Chondrocyte (in vitro differentiated cells): ENCODE results near the gene LHX5. TPM values are rescaled to one million over a fixed set of nuclear protein-coding genes. Genes with fewer than 3 reads are reported as not detected.

Experiments
- DNase-seq: peaks from one replicate; pipeline ENCODE4 v3.0.0; 2021; ENCODE audit warnings: mixed read lengths, low spot score
- H3K27ac Mint-ChIP-seq: one replicate; pipeline ENCODE4 v1.8.0; 2021; ENCODE audit warnings: mild to moderate bottlenecking, moderate library complexity, mixed read lengths; ENCODE audit not compliant: unreplicated experiment
- H3K27me3 Mint-ChIP-seq: 2 replicates; pipeline ENCODE4 v1.8.0; 2021; ENCODE audit warnings: low read depth, mixed read lengths
- H3K36me3 Mint-ChIP-seq: 2 replicates; pipeline ENCODE4 v1.8.0; 2021; ENCODE audit warnings: low read depth, mixed read lengths
- H3K4me1 Mint-ChIP-seq: 2 replicates; pipeline ENCODE4 v1.8.0; 2021; ENCODE audit warnings: low read depth, mild to moderate bottlenecking, mixed read lengths
- H3K4me3 Mint-ChIP-seq: one replicate; pipeline ENCODE4 v1.8.0; 2021; ENCODE audit warnings: mild to moderate bottlenecking, moderate library complexity, mixed read lengths; ENCODE audit not compliant: unreplicated experiment
- H3K9me3 Mint-ChIP-seq: 2 replicates; pipeline ENCODE4 v1.8.0; 2021; ENCODE audit warnings: low read depth, mixed read lengths
- total RNA-seq: library from RNA; stranded (reverse); gene quantifications from 3 replicates; pipeline ENCODE4 v1.2.1, GENCODE V29; 2021
- TF ChIP-seq, protein P1 (sequence below): fragments of 200-600 bp; sonication (generic); IDR thresholded peaks from 2 replicates; pipeline ENCODE4 v1.5.0; 2021; ENCODE audit warnings: antibody characterized with exemption, mild to moderate bottlenecking, moderate library complexity

LHX5 gene
- total RNA-seq, 1 donor from 2014 or later = not detected

DNA sequence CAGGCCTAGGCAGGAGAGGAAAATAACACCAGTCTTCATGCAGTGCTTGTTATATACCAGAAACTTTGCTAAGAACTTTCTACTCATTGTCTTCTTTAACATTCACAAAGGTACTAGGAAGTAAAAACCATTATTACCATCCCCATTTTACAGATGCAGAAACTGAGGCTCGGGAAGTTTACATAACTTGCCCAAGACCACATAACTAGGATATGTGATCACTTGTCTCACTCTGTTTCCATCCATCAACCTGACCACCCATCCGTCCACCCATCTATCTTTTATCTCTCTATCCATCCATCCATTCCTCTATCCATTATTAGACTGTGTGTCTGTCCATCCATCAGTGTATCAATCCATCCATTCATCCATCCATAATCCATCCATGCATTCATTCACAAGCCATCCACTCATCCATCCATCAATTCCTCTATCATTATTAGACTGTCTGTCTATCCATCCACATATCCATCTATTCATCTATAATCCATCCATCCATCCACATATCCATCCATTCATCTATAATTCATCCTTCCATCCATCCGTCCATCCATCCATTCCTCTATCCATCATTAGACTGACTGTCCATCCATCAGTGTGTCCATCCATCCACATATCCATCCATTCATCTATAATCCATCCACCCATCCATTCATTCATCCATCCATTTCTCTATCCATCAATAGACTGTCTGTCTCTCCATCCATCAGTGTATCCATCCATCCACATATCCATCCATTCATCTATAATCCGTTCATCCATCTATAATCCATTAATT is 33.0 kb downstream of the LHX5 start:
- TF ChIP-seq, protein P1, sequence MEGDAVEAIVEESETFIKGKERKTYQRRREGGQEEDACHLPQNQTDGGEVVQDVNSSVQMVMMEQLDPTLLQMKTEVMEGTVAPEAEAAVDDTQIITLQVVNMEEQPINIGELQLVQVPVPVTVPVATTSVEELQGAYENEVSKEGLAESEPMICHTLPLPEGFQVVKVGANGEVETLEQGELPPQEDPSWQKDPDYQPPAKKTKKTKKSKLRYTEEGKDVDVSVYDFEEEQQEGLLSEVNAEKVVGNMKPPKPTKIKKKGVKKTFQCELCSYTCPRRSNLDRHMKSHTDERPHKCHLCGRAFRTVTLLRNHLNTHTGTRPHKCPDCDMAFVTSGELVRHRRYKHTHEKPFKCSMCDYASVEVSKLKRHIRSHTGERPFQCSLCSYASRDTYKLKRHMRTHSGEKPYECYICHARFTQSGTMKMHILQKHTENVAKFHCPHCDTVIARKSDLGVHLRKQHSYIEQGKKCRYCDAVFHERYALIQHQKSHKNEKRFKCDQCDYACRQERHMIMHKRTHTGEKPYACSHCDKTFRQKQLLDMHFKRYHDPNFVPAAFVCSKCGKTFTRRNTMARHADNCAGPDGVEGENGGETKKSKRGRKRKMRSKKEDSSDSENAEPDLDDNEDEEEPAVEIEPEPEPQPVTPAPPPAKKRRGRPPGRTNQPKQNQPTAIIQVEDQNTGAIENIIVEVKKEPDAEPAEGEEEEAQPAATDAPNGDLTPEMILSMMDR = no peak
- DNase-seq = no peak
- H3K36me3 Mint-ChIP-seq = no peaks in the 10 kb centered on the region
- no peak overlapping the region for H3K27ac Mint-ChIP-seq
- H3K9me3 Mint-ChIP-seq = no peaks in the 10 kb centered on the region
- no peaks in the 10 kb centered on the region for H3K4me1 Mint-ChIP-seq
- H3K4me3 Mint-ChIP-seq = no peak overlapping the region
- H3K27me3 Mint-ChIP-seq = peaks cover 8% of the 10 kb centered on the region

DNA sequence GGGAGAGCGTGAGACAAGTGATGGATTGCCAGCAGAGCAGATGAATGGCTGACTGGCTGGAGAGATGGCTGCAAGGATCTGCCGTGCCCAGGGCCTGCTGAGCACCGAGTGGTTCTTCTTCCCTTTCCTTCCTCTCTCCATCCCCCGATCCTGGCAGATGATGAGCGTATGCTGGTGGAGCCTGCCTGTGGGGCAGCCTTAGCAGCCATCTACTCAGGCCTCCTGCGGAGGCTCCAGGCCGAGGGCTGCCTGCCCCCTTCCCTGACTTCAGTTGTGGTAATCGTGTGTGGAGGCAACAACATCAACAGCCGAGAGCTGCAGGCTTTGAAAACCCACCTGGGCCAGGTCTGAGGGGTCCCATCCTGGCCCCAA is 34.0 kb downstream of the LHX5 start:
- DNase-seq = peak; percentile 61
- Mint-ChIP-seq H3K4me1 (no peaks in the 10 kb centered on the region), H3K27ac (no peak overlapping the region), H3K4me3 (no peak overlapping the region), H3K36me3 (no peaks in the 10 kb centered on the region), H3K27me3 (peaks cover 4% of the 10 kb centered on the region), H3K9me3 (no peaks in the 10 kb centered on the region)
- TF ChIP-seq, protein P1 = no peak

DNA sequence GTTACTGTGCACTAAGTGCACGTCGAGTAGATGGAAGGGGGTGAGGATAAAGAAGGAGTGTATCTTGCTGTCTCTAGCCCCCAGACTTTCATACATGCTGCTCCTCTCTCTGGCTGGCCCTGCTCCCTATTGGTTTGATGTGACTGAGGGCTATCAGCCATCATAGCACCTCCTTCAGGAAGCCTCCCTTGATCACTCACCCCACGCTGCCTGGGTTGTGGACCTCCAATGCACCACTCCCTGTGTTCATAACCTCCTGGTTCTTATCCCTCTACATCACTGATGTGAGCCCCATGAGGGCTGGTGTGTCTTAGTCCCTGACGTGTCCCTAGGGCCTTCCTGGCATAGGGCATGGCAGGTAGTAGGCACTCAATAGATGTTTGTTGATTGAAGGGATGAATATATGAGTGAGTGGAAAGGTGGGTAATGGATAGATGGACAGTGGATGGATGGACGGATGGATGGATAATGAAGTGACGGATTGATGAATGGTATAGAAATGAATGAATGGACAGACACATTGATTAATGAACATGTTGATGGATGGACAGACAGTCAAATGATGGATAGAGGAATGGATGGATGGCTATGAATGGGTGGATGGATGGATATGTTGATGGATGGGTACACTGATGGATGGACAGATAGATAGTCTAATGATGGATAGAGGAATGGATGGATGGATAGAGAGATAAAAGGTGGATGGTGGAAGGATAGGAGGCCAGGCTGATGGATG is 34.5 kb downstream of the LHX5 start:
- no peak overlapping the region for H3K4me3 Mint-ChIP-seq
- peak; percentile 67 for DNase-seq
- H3K36me3 Mint-ChIP-seq = no peaks in the 10 kb centered on the region
- TF ChIP-seq, protein P1 = no peak
- H3K4me1 Mint-ChIP-seq = no peaks in the 10 kb centered on the region
- H3K27ac Mint-ChIP-seq = no peak overlapping the region
- H3K9me3 Mint-ChIP-seq = no peaks in the 10 kb centered on the region
- peaks cover 4% of the 10 kb centered on the region for H3K27me3 Mint-ChIP-seq

DNA sequence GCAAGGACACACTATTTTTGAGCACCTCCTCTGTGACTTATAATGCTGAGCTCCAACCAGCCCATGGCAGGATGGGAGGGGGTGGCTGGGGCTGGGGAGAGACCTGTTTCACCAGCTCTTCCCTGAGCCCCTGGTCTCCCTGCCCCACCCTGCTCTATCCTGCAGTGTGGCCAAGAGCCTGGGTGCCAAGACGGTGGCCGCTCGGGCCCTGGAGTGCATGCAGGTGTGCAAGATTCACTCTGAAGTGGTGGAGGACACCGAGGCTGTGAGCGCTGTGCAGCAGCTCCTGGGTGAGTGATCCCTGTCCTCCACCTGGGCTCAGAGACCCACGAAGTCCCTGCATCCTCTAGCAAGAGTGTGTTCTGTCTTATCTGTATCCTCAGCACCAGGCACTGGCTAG is 35.1 kb downstream of the LHX5 start:
- Mint-ChIP-seq H3K4me3 (no peak overlapping the region), H3K36me3 (no peaks in the 10 kb centered on the region), H3K9me3 (no peaks in the 10 kb centered on the region), H3K27ac (no peak overlapping the region), H3K4me1 (no peaks in the 10 kb centered on the region), H3K27me3 (no peaks in the 10 kb centered on the region)
- TF ChIP-seq, protein P1 = no peak
- DNase-seq = peak; percentile 90

DNA sequence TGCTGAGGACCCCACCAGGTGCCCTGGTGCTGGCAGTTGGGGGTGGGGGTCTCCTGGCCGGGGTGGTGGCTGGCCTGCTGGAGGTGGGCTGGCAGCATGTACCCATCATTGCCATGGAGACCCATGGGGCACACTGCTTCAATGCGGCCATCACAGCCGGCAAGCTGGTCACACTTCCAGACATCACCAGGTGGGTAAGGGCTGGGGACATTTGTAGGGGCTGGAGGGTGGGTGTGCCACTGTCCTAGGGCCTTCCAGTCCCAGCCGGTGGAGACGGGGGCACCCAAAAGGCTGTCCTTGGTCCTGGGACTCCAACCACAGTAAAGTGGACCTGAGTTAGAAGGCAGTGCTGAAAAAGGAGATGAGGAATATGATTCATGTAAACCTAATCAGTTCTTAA is 36.3 kb downstream of the LHX5 start:
- Mint-ChIP-seq H3K27ac (no peak overlapping the region), H3K36me3 (no peaks in the 10 kb centered on the region), H3K4me1 (no peaks in the 10 kb centered on the region), H3K27me3 (no peaks in the 10 kb centered on the region), H3K4me3 (no peak overlapping the region), H3K9me3 (peaks cover under 1% of the 10 kb centered on the region)
- DNase-seq = no peak
- TF ChIP-seq, protein P1 = no peak
